OCI-LY7 (cell line): ENCODE results near the gene DLAT.

Source experiments
- CTCF ChIP-seq: fragments of 200-600 bp; sonication (generic); conservative IDR thresholded peaks from 2 replicates; pipeline ENCODE4 v1.5.1; 2014; ENCODE audit warnings: mild to moderate bottlenecking, antibody characterized with exemption, low read length, moderate library complexity, mixed read lengths
- EZH2phosphoT487 ChIP-seq: fragments of 200-600 bp; sonication (generic); IDR thresholded peaks from 2 replicates; pipeline ENCODE4 v1.6.1; 2018; ENCODE audit warnings: low read depth, borderline replicate concordance, mild to moderate bottlenecking, mixed run types, antibody characterized with exemption, low read length, moderate library complexity, mixed read lengths

- no peak for TF ChIP-seq CTCF
- TF ChIP-seq EZH2phosphoT487 = no peak
Measured at GRCh38 chr11:112049777-112050176, 24.6 kb downstream of the DLAT start.
